ENCODE data around the gene EME2. TPM values are rescaled to one million over a fixed set of nuclear protein-coding genes. Genes with fewer than 3 reads are reported as not detected.

Gene EME2
- total RNA-seq, 2 donors from 2014 or later: 3.5 to 5.0 TPM

DNA sequence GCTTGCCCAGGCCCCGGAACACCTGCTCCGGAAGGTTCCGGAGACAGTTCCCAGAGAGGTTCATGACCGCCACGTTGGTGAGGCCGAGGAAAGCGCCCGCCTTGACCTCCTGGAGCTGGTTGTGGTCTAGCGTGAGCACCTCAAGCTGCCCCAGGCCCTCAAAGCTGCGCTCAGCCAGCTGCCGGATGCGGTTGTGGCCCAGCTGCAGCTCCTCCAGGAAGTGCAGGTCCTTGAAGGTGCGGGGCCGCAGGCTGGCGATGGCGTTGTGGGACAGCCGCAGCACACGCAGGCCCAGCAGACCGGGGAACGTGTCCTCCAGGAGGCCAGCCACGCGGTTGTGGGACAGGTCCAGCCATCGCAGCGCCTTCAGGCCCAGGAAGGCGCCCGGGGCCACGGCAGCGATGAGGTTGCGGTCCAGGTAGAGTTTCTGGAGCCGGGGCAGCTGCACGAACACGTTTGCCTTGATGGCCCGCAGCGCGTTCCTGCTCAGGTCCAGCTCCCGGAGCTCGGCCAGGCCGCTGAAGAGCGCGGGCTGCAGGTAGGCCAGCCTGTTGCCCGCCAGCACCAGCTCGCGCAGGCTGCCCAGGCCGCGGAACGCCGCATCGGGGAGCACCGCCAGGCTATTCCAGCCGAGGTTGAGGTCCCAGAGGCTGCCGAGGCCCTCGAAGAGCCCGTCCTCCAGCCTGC, 18.8 kb downstream of the EME2 start:
- H3K27ac ChIP-seq: no peak overlapping the region
- H3K9me3 ChIP-seq: no peaks in the 10 kb centered on the region
- H3K27me3 ChIP-seq: no peaks in the 10 kb centered on the region
- TF ChIP-seq, protein P1, sequence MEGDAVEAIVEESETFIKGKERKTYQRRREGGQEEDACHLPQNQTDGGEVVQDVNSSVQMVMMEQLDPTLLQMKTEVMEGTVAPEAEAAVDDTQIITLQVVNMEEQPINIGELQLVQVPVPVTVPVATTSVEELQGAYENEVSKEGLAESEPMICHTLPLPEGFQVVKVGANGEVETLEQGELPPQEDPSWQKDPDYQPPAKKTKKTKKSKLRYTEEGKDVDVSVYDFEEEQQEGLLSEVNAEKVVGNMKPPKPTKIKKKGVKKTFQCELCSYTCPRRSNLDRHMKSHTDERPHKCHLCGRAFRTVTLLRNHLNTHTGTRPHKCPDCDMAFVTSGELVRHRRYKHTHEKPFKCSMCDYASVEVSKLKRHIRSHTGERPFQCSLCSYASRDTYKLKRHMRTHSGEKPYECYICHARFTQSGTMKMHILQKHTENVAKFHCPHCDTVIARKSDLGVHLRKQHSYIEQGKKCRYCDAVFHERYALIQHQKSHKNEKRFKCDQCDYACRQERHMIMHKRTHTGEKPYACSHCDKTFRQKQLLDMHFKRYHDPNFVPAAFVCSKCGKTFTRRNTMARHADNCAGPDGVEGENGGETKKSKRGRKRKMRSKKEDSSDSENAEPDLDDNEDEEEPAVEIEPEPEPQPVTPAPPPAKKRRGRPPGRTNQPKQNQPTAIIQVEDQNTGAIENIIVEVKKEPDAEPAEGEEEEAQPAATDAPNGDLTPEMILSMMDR (IDR thresholded peaks at IDR 0.05): no peak
- no peaks in the 10 kb centered on the region for H3K4me1 ChIP-seq
- DNase-seq (ENCODE audit: low spot score): no peak
- peaks cover 23% of the 10 kb centered on the region for H3K36me3 ChIP-seq
- H3K4me3 ChIP-seq: no peak overlapping the region

DNA sequence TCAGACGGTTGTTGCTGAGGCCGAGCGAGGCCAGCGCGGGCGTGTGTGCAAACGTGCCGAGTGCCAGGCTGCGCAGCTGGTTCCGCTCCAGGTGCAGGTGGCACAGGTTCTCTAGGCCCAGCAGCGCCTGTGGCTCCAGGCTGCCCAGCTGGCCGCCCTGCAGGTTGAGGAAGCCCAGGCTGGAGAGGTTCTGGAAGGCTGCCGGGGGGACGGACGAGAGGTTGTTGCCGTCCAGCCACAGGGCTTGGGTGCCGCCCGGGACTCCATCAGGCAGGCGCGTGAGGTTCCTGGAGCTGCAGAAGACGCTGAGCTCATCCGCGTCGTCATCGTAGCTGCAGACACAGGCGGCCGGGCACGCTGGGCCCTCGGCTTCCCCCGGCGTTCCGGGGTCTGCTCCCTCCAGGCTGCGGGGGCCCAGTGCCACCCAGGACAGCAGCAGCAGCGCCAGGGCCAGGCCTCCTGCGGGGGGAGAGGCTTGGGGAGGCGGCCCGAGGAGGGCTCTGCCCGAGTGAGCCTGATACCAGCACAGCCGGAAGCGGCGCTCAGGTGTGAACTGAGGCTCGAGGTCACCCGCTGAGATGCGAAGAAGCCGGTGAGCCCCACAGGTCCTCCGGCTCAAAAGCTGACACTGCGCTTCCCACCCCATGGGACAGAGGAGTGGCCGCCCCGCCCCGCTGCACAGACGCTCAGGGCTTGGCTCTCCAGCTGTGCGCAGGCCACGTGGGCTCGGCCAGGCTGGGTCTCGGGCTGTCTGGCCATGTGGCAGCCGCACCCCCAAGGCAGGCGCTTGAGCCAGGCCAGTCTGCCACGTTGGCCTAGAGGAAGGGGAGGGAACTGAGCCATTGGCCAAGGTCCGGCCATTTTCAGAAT, 19.6 kb downstream of the EME2 start:
- DNase-seq (ENCODE audit: low spot score): no peak
- Histone ChIP-seq H3K4me3 (no peak overlapping the region), H3K27ac (no peak overlapping the region), H3K4me1 (no peaks in the 10 kb centered on the region), H3K27me3 (no peaks in the 10 kb centered on the region), H3K9me3 (no peaks in the 10 kb centered on the region), H3K36me3 (peaks cover 15% of the 10 kb centered on the region)
- TF ChIP-seq, protein P1 (IDR thresholded peaks at IDR 0.05): no peak

DNA sequence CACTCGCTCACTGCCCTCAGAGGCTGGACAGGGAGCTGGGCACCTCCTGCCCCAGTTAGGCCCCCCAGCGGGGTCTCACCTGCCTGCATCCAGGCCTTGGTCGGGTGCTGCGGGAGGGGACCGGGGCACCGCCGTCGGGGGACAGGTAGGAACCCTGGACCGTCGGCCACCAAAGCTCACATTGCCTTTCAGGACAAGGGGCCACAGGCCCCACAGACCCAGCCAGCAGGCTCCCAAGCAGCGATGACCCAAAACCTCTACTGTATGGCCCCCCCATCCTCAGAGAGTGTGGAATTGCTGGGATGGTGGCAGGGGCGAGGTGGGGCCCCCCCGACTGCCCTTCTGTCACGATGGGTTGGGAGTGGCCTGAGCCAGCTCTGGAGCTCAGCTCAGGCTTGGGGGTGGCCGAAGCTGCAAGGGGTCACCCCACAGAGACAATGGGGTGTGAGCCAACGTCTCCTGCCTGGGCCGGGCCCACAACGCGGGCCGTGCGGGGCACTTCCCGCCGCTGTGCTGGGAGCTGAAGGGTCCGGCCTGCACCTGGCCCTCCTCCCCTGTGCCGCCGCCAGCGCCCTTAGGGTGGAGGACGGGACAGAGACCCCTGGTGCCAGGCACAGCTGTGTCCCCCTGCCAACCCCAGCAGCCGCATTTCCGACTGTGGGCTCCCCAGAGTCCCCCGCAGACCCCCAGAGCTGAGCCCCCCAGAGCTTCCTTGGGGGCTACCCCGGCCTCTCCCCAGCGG, 20.4 kb downstream of the EME2 start:
- DNase-seq (ENCODE audit: low spot score): no peak
- peaks cover 14% of the 10 kb centered on the region for H3K36me3 ChIP-seq
- H3K27ac ChIP-seq: no peak overlapping the region
- no peaks in the 10 kb centered on the region for H3K4me1 ChIP-seq
- no peak overlapping the region for H3K4me3 ChIP-seq
- TF ChIP-seq, protein P1 (IDR thresholded peaks at IDR 0.05): no peak
- H3K27me3 ChIP-seq: no peaks in the 10 kb centered on the region
- H3K9me3 ChIP-seq: no peaks in the 10 kb centered on the region

DNA sequence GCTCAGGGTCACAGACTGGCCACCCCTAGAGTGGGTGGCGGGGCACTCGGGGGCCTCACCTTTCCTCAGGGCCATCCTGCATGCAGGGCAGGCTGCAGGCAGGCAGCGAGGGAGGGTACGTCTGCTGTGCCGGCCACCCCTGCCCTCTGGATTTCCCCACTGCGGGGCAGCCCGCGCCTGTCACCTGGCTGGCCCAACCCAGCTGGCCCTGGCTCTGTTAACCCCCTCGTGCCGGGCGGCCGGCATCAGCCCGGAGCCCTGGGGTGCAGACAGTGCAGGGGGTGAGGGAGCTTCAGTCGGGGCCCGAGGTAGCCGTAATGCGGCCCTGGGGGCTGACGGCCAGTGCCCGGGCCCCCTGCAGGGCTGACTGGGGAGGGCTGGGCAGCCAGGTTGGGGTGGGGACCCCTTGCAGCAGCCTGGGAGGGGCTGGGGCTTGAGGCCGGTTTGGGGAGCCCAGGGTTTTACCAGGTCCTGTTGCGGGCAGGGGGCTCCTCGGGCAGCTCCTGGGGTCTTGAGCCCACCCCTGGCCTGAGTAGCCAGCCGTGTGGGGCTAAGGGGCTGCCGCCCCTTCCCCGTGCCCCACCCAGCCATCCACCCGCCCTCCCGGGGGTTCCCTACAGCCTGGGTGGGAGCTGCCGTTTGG, 21.1 kb downstream of the EME2 start, which contains the start of gene IGFALS:
TSS of gene IGFALS (minus strand) at position 128 of the 643 bp plus-strand sequence. CDS start at position 75, 53 bp downstream.
- DNase-seq (ENCODE audit: low spot score): no peak
- H3K27me3 ChIP-seq: no peaks in the 10 kb centered on the region
- TF ChIP-seq, protein P1 (IDR thresholded peaks at IDR 0.05): no peak
- peaks cover 12% of the 10 kb centered on the region for H3K36me3 ChIP-seq
- H3K27ac ChIP-seq: no peak within 1 kb of the TSS
- H3K4me1 ChIP-seq: no peaks in the 10 kb centered on the region
- no peak within 1 kb of the TSS for H3K4me3 ChIP-seq
- no peaks in the 10 kb centered on the region for H3K9me3 ChIP-seq

DNA sequence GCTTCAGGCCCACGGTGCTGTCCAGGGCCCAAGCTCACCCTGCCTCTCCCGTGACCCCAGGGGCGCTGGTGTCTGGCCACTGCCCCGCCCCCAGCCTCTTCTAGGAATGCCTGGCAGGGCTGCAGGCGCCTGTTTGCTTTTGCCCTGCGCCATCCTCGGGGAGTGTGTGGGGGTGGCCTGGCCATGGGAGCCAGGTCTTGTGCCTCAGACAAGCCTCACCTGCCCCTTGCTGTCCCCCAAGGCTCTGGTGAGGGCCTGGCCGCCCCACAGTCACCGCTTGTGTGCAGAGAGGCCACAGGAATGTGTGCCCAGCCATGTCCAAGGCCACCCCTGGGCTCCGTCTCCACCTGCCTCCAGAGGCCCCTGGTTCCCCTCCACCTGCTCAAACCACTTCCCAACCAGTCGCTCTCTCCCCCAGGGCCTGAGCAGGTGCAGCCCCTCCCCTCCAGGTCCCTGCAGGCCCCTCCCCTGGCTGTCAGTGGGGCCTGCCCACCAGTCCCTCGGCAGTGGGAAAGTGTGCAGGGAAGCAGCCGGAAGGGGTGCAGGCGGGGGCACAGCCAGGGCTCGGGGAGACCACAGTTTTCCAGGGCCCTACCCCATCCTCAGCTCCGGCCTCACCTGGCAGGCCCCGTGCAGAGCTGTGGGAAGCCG, 21.7 kb downstream of the EME2 start:
- no peak for DNase-seq (ENCODE audit: low spot score)
- TF ChIP-seq, protein P1 (IDR thresholded peaks at IDR 0.05): no peak

More for the DNA sequence above, 21.7 kb downstream of the EME2 start:
- H3K4me1 ChIP-seq: no peaks in the 10 kb centered on the region
- H3K4me3 ChIP-seq: no peak overlapping the region
- no peaks in the 10 kb centered on the region for H3K27me3 ChIP-seq
- no peak overlapping the region for H3K27ac ChIP-seq
- H3K9me3 ChIP-seq: no peaks in the 10 kb centered on the region
- H3K36me3 ChIP-seq: peaks cover 5% of the 10 kb centered on the region
